DLD1 (cell line): ENCODE results near the gene RAB14.
"Not testable (repeated sequence)": the region's sequence is repeated elsewhere in the genome, so short reads cannot be mapped to it uniquely, and the experiment has no call there.

Experiments used
- in situ Hi-C: cut with HindIII; loops from 2 replicates; pipeline ENCODE4 v1.10.0; 2017; ENCODE audit warnings: low sequenced_read_pairs

The RAB14 gene

GRCh38 chr9:121171236-121171635, 30.4 kb downstream of the RAB14 start:
- in situ Hi-C loops = no loop called here

- in situ Hi-C loops = no loop called here
Observed at GRCh38 chr9:121169094-121169601, 32.5 kb downstream of the RAB14 start.

GRCh38 chr9:121168052-121168451, 33.6 kb downstream of the RAB14 start:
- in situ Hi-C loops = no loop called here

GRCh38 chr9:121160025-121160424, 41.6 kb downstream of the RAB14 start:
- in situ Hi-C loops = no loop called here

GRCh38 chr9:121157939-121158338, 43.7 kb downstream of the RAB14 start:
- in situ Hi-C loops = no loop called here

GRCh38 chr9:121156263-121156731, 45.4 kb downstream of the RAB14 start:
- in situ Hi-C loops = no loop called here

- in situ Hi-C loops = no loop called here
Observed at GRCh38 chr9:121154782-121155181, 46.9 kb downstream of the RAB14 start.

GRCh38 chr9:121153642-121154041, 48.0 kb downstream of the RAB14 start:
- in situ Hi-C loops = no loop called here

GRCh38 chr9:121150188-121150587, 51.5 kb downstream of the RAB14 start:
- in situ Hi-C loops = no loop called here

- in situ Hi-C loops = no loop called here
Observed at GRCh38 chr9:121144482-121144881, 57.2 kb downstream of the RAB14 start.

- in situ Hi-C loops = no loop called here
Observed at GRCh38 chr9:121143771-121144170, 57.9 kb downstream of the RAB14 start.

GRCh38 chr9:121141706-121142105, 60.0 kb downstream of the RAB14 start:
- in situ Hi-C loops = no loop called here

- in situ Hi-C loops = no loop called here
Observed at GRCh38 chr9:121141306-121141705, 60.4 kb downstream of the RAB14 start.

GRCh38 chr9:121140162-121140561, 61.5 kb downstream of the RAB14 start:
- in situ Hi-C loops = no loop called here

GRCh38 chr9:121138973-121139372, 62.7 kb downstream of the RAB14 start:
- in situ Hi-C loops = no loop called here

GRCh38 chr9:121138561-121138960, 63.1 kb downstream of the RAB14 start:
- in situ Hi-C loops = no loop called here

GRCh38 chr9:121135642-121136041, 66.0 kb downstream of the RAB14 start:
- in situ Hi-C loops = no loop called here

- in situ Hi-C loops = no loop called here
Observed at GRCh38 chr9:121133104-121133816, 68.4 kb downstream of the RAB14 start.

- in situ Hi-C loops = not testable (repeated sequence)
Observed at GRCh38 chr9:121129384-121129783, 72.3 kb downstream of the RAB14 start.
